PC-3 (cell line): Measurements from ENCODE around the gene PRSS8.

Experiments
- EZH2 ChIP-seq: fragments of 300-600 bp; sonication (generic); IDR thresholded peaks from one replicate; pipeline ENCODE4 v1.6.1; 2017; ENCODE audit warnings: antibody characterized with exemption, mild to moderate bottlenecking, low read length; ENCODE audit not compliant: unreplicated experiment
- EZH2phosphoT487 ChIP-seq: fragments of 300-600 bp; sonication (generic); IDR thresholded peaks from 2 replicates; pipeline ENCODE4 v1.6.1; 2018; ENCODE audit warnings: mild to moderate bottlenecking, antibody characterized with exemption, low read length, borderline replicate concordance
- TF ChIP-seq, protein P1 (sequence below): fragments of 300-600 bp; sonication (generic); conservative IDR thresholded peaks from 2 replicates; pipeline ENCODE4 v1.5.1; 2017; ENCODE audit warnings: antibody characterized with exemption, low read depth, mild to moderate bottlenecking, low read length

DNA sequence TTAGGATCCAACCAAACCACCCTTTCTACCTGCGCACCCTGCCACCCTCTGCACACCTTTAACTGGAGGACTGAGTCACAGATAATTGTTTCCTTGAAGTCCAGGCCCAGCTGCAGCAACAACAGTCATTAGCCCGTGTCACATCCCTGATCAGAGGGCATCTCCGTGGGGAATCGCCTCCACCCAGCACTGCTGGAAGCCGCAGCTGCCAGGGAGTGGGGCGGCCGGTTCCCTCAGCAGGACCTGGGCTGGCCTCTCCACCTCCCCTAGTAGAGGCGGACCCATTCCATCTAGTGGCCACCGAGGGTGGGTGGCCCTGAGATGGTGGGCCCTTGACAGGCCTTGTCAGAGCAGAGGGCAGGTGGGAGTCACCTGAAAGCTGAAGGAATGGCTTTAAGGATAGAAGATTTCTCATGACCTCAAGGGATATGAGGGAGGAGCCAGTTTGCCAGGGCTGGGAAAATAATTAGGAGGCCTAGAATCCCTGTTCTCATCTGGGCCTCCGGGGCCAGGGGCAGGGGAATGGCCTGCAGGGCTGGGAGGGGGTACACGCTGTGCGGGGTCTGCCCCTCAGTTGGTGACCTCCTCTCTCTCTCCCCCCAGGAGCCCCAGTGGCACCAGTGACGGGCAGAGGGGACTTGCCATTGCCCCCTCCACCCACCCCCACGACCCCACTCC, 53.0 kb downstream of the PRSS8 start:
- TF ChIP-seq, protein P1, sequence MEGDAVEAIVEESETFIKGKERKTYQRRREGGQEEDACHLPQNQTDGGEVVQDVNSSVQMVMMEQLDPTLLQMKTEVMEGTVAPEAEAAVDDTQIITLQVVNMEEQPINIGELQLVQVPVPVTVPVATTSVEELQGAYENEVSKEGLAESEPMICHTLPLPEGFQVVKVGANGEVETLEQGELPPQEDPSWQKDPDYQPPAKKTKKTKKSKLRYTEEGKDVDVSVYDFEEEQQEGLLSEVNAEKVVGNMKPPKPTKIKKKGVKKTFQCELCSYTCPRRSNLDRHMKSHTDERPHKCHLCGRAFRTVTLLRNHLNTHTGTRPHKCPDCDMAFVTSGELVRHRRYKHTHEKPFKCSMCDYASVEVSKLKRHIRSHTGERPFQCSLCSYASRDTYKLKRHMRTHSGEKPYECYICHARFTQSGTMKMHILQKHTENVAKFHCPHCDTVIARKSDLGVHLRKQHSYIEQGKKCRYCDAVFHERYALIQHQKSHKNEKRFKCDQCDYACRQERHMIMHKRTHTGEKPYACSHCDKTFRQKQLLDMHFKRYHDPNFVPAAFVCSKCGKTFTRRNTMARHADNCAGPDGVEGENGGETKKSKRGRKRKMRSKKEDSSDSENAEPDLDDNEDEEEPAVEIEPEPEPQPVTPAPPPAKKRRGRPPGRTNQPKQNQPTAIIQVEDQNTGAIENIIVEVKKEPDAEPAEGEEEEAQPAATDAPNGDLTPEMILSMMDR: no peak
- TF ChIP-seq EZH2: no peak
- TF ChIP-seq EZH2phosphoT487: no peak
